GM15510 (cell line): Measurements from ENCODE around the gene TMEM236.

ENCODE experiments used
- POLR2A ChIP-seq: IDR thresholded peaks from 3 replicates; pipeline ENCODE4 v1.6.1; 2011; ENCODE audit warnings: borderline replicate concordance; ENCODE audit not compliant: insufficient read length; ENCODE audit errors: extremely low read depth

The TMEM236 gene

DNA sequence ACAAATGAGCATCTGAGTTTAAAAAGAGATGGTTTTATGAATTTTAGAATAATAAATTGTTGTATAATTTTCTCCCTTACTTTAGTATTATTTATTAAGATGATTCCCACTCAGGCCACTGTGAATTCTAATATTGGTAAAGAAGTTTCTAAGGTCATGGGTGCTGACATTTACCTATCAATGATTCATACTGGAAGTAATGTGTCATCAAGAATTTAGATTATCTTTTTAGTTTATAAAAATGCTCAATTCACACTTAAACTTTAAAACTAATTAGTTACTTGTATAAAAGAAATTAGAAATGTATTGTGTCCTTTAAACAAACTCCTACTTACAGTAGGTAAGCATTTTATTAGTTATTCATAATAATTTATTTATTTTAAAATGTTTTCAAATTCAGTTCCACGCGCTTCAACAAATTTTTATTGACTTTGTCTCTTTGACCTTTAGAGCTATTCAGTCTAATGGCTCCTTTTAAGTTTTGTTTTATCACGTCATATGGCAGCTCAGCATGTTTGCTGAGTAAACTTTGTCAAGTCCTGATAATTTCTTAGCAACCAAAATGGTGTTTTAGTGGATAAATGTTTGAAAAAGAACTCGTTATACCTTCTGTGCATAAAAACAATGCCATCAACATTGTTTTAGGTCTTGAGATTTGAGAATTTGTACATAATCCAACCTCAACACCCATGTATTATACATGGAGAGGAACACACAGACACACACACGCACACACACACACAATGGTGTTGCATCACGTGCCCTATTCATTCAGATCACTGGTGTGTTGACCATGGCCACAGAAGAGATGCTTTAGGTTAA, 42.0 kb downstream of the TMEM236 start:
- no peak for TF ChIP-seq POLR2A

GRCh38 chr10:17795083-17795482, 43.1 kb downstream of the TMEM236 start:
- no peak for TF ChIP-seq POLR2A

DNA sequence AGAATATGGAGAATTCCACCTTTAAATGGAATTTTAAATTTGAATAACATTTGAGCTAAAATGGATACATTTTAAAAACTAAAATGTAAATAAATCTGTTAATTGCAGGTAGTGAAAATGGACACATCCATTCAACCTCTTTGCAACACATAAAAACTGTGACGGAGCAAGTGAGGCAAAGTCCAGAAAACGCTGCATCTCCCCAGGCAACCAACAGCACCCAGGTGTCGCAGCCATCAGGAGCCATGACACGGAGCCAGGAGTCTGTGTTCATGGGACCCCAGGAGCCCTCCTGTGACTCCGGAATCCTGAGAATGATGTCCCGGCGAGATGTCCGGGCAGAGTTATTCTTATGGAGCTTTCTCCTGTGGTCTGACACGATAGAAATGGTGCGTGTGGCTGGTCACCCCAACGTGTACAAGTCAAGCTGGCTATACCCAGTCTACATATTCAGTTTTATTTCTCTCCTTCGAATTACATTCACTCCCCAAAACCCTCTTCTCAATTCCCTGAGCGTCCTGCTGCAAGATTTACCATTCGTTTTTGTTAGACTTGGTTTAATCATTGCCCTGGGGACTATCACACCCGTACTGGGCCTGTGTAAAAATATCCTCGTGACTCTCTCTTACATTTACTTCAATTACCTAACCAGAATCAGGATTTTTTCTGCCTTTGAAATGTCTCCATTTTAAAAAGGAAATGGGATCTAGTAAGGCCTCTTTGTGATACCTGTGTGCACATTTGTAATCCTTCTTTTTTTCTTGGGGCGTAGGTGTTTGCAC, 44.0 kb downstream of the TMEM236 start:
- TF ChIP-seq POLR2A, result no peak

- TF ChIP-seq POLR2A, result no peak
These were observed 49.5 kb downstream of the TMEM236 start for GRCh38 chr10:17801507-17801906.

DNA sequence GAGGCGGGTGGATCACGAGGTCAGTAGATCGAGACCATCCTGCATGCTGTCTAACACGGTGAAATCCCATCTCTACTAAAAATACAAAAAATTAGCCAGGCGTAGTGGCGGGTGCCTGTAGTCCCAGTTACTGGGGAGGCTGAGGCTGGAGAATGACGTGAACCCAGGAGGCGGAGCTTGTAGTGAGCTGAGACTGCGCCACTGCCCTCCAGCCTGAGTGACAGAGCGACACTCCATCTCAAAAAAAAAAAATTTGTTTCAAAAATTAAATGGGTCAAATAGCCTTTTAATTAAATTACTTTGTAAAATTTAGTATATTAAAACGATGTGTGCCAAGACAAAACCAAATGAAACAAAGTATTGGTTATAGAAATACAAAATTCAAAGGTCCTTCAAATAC, 50.3 kb downstream of the TMEM236 start:
- no peak for TF ChIP-seq POLR2A

GRCh38 chr10:17802976-17803375, 51.0 kb downstream of the TMEM236 start:
- no peak for TF ChIP-seq POLR2A

DNA sequence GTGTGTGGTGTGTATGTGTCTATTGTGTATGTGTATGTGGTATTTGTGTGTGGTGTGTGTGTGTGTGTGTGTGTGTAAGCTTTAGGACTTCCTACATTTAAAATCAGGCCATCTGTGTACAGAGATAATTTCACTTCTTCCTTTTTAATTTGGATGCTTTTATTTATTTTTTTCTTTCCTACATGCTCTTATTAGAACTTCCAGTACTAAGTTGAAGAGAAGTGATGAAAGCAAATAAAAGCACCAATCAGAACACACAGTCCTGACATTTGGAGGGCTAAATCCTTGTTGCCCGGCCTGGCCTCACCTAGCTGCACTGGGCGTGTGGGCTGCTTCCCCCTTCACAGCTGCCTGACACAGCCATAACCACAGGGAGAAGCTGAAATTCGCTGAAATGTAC, 53.3 kb downstream of the TMEM236 start:
- no peak for TF ChIP-seq POLR2A

DNA sequence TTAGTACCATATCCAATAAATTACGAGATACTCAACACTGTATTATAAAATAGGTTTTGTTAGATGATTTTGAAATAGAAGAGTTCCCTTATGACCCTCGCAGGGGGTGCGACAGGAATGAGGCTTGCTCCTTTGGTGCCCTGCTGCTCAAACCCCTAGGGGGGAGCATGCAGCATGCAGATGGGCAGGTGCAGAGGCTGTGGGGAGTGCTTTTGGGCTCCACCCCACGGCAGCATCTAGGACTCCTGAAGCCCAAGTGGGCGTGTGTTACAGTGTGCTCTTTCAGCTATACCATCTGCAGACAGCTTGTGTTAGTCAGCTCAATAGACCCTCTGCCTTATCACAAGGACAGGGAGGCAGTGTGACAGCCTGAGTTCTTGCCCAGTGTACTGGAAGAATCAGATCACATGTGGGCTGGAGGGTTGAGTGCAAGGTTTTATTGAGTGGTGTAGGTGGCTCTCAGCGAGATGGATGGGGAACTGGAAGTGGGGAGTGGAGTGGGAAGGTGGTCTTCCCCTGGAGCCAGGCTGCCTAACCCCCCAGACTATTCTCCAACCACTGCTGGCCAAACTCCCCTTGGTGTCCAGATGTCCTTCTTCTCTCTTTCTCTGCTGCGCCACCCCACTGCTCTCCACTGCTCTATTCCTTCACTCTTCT, 54.0 kb downstream of the TMEM236 start:
- no peak for TF ChIP-seq POLR2A

DNA sequence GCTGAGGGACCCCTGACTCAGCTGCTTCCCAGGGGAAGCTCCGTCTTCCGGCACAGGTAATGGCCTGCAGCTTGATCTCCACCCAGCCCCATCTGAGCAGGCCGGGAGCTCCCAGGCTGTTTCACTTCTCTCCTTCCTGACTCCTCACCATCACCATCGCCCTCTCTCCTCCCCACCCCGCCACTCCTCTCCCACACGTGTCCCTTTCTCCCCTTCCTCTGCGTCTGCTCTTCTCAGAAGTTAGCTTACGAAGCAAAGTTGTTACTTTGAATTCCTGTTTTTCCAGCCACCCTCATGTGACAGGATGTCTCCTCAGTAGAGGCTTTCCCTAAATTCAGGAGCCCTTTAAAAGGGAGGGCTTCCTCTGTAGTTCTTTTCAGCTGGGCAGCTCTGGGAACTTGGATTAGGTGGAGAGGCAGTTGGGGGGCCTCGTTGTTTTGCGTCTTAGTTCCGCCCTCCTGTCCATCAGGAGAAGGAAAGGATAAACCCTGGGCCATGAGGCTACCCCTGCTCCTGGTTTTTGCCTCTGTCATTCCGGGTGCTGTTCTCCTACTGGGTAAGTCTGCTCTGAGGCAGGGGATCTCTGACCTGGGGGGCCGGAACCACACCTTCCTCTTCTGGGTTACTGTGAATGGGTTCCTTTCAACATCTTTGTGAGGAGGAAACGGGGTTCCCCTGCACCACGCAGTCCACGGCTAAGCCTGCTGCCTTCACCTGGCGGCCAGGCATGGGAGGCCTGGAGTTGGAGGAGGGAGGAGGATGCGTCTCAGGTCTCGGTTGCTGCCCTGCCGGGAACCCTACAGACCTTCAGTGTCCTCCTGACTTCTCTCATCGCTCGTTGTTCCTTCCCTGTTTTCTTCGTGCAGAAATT, 57.2 kb downstream of the TMEM236 start, which contains the start of gene MRC1:
Gene MRC1 (plus strand): TSS at position 378 of the 871 bp plus-strand sequence. CDS start 118 bp downstream, at position 496.
- no peak for TF ChIP-seq POLR2A

DNA sequence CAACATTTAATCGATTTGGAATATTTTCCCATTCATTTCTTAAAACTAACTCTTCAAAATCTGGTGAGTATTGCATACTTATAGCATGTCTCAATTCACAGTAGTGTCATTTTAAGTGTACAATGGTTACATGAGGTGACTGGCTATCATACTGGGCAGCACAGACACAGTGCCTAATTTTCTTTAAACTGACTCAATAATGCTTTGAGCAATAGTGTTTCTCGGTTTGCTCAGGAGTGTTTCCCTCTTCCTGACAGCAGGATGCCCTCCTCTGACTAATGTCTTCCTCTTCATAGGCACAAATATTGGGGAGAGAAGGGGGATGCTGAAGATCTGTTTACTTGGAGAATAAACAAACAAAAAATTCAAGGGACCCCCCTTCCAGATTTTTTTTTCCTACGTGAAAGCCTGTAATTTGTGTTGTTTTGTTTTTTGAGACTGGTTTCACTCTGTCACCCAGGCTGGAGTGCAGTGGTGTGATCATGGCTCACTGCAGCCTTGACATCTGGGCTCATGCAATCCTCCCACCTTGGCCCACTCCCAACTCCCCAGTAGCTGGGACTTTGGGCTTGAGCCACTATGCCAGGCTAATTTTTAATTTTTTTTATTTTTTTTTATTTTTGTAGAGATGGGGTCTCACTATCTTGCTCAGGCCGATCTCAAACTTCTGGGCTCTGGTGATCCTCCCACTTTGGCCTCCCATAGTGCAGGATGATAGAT, 59.3 kb downstream of the TMEM236 start:
- no peak for TF ChIP-seq POLR2A

DNA sequence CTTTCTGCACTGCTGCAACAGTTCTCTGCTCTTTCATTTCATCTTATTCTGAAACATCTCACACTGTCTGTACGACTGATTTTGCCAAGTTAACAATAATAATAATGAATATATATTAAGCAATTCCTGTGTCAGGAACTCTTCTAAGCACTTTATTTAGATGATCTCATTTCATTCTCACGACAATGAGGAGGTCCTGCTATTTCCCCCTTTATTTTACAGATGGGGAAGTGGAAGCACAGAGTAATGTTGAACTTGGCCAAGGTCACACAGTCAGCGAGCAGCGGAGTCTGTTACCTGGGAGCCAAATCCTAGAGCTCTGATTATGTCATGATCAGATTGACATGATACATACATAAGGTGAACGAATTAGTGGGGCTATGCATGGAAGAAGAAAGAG, 63.0 kb downstream of the TMEM236 start:
- no peak for TF ChIP-seq POLR2A

- TF ChIP-seq POLR2A, result no peak
These were observed 64.2 kb downstream of the TMEM236 start for GRCh38 chr10:17816199-17816598.

- no peak for TF ChIP-seq POLR2A
These were observed 65.3 kb downstream of the TMEM236 start for GRCh38 chr10:17817316-17817715.

DNA sequence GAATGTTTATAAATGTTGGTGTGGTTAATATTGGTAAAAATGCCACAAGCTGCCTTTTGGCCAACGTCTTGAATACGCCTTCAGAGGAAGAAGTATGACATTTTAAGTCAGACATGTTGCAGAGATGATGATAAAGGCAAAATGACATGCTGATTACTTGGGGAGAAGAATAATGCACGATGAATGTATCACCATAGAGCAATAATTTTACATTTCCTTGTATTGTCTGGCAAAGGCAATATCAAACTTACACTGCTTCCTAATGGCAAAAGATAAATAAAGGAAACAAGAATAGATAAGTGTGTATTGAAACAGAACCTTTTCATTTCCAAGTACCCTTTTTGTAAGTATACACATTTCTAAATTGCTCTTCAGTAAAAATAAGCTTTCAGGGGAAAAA, 65.8 kb downstream of the TMEM236 start:
- TF ChIP-seq POLR2A, result no peak
